AG09319 (cell line): Measurements from ENCODE around the gene FGF22.

Experiments
- DNase-seq: peaks from one replicate; pipeline ENCODE4 v3.0.0-alpha.2; 2010; ENCODE audit warnings: low read depth; ENCODE audit errors: extremely low read depth
- CTCF ChIP-seq: IDR thresholded peaks from 2 replicates; pipeline ENCODE4 v1.5.1; 2011; ENCODE audit warnings: low read depth, mild to moderate bottlenecking, inconsistent platforms, low read length, moderate library complexity

Gene FGF22

GRCh38 chr19:594265-594870 lies 45.3 kb upstream of the FGF22 start:
- no peak for TF ChIP-seq CTCF
- no peak for DNase-seq

DNA sequence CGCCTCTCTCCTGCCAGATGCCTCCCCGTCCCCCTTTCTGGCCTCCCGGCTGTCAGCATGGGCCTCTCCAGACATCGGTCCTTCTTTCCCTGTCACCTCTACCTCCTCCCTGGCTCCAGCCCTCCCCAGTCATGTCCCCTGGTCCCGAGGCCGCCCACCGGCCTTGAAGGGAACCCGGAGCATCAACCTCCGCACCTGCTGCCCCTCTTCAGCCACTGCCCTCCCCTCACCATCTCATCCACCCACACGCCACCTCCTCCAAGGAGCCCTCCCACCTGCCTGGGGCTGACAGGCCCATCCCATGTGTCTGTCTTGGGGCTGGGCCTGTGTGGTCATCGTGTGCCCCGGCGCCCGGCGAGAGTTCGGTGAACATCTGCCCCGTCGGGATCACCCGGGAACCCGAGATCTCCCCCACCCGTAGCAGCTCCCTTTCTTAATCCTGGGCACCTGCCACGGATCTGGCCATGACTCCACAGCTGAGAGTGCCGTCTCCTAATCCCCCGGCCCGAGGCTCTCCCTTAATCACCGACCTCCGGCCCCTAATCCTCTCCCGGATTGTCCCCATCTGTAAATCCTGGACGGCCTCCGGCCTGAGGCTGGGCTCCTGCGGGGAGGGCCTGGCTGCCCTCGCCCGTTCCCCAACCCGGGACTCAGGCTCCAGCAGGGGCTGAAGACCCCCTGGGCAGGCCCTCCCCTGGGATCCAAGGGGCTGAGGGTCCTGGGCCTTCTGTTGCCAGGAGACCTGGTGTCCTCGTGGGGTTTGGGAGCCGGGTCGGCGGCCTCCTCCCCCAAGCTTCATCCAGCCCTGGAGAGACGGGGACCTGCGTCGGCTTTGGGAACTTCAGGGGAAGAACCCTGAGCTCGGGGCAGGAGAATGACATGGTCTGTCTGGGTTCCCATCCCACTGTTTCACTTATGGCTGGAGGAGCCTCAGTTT lies 44.1 kb upstream of the FGF22 start:
- no peak for TF ChIP-seq CTCF
- no peak for DNase-seq

GRCh38 chr19:596263-596655 lies 43.4 kb upstream of the FGF22 start:
- TF ChIP-seq CTCF: no peak
- no peak for DNase-seq

DNA sequence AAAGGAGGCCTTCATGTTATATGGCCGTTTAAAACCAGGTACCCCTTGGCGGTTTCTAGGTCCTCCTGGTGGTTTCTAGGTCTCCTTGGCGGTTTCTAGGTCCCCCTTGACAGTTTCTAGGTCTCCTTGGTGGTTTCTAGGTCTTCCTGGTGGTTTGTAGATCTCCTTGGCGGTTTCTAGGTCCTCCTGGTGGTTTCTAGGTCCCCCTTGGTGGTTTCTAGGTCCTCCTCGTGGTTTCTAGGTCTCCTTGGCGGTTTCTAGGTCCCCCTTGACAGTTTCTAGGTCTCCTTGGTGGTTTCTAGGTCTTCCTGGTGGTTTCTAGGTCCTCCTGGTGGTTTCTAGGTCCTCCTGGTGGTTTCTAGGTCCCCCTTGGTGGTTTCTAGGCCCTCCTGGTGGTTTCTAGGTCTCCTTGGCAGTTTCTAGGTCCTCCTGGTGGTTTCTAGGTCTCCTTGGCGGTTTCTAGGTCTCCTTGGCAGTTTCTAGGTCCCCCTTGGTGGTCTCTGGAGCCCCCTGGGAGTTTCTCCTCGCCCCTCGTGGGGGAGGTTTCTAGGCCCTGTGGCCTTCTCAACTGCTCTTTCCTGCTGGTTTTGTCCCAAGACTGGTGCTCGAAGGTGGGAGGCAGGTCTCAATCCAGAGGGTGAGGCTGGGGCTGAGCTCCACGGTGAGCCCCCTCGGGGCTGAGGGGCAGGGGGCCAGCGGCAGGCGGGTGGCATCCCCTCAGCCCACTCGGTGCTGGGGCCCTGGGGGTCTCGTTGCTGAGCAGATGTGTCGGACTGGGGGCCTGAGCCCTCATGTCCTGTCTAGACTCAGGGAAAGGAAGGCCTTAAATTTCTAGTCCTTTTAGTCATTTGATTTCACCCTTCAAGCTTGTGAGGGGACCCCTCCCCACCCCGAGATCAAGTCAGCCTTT lies 42.0 kb upstream of the FGF22 start:
- TF ChIP-seq CTCF: no peak
- DNase-seq: no peak

- DNase-seq: no peak
- no peak for TF ChIP-seq CTCF
Measured at GRCh38 chr19:601310-601709, 38.4 kb upstream of the FGF22 start.

- DNase-seq: no peak
- no peak for TF ChIP-seq CTCF
Measured at GRCh38 chr19:601790-602189, 37.9 kb upstream of the FGF22 start.
